Right lobe of liver (tissue), 4 donors: Measurements from ENCODE around the gene MTHFD1L.

Source experiments
- CTCF ChIP-seq, 4 donors: fragments of 200-600 bp in 3 of 4; fragments of 450-650 bp in 1 of 4; IDR thresholded peaks; one replicate each; pipeline versions ENCODE4 v1.5.1 to v1.8.0; 2016 to 2022; ENCODE audit warnings: antibody characterized with exemption in 4 of 4, mild to moderate bottlenecking in 2 of 4
- POLR2A ChIP-seq: fragments of 450-650 bp; IDR thresholded peaks from one replicate; pipeline ENCODE4 v1.6.1; 2017; ENCODE audit warnings: antibody characterized with exemption, mild to moderate bottlenecking
- donor health status: DM: no; HTN: no; CAD: no.
- donor health status: DM: no; HTN: no; CAD: no.
- donor health status: DM: no; HTN: yes; CAD: no.

GRCh38 chr6:150962436-150962835 lies 96.9 kb downstream of the MTHFD1L start:
- TF ChIP-seq CTCF (IDR thresholded peaks at IDR 0.05): no peak
- no peak for TF ChIP-seq POLR2A
